Ammon's horn (tissue), 1 donor: ENCODE measurements around the gene NPY5R.

Experiments used
- DNase-seq: peaks from one replicate; pipeline ENCODE4 v3.0.0-alpha.2; 2016; ENCODE audit warnings: low spot score

The NPY5R gene

GRCh38 chr4:163384926-163385325, 41.2 kb downstream of the NPY5R start:
- no peak for DNase-seq

DNA sequence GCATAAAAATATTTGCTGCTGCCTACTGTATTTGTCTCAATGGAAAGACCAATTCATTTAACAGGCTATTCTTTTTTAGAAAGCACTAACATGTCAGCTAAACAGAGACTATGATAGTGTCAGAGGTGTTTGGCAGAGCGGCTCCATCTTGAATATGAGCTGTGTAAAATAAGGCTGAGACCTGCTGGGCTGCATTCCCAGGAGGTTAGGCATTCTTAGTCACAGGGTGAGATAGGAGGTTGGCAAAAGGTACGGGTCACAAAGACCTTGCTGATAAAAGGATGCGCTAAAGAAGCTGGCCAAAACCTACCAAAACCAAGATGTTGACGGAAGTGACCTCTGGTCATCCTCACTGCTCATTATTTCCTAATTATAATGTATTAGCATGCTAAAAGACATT, 41.8 kb downstream of the NPY5R start:
- DNase-seq: no peak

GRCh38 chr4:163391756-163392155, 48.1 kb downstream of the NPY5R start:
- DNase-seq: no peak

DNA sequence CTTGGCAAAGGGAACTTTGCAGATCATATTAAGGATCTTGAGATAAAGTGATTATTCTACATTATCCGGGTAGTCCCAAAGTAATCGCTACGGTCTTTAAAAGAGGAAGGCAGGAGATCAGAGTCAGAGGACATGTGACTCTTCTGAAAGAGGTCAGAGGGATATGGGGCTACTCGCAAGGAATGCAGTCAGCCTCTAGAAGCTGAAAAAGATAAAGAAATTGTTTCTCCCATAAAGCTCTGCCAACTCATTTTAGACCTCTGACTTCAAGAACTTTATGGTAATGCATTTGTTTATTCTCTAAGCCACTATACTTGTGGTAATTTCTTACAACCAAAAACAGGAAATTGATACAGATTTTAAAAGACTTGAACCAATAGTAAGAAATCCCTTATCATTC, 48.6 kb downstream of the NPY5R start:
- no peak for DNase-seq

- DNase-seq: no peak
Measured at GRCh38 chr4:163393471-163393870, 49.8 kb downstream of the NPY5R start.

GRCh38 chr4:163395055-163395454, 51.4 kb downstream of the NPY5R start:
- DNase-seq: no peak

- DNase-seq: no peak
Measured at GRCh38 chr4:163395758-163396157, 52.1 kb downstream of the NPY5R start.

DNA sequence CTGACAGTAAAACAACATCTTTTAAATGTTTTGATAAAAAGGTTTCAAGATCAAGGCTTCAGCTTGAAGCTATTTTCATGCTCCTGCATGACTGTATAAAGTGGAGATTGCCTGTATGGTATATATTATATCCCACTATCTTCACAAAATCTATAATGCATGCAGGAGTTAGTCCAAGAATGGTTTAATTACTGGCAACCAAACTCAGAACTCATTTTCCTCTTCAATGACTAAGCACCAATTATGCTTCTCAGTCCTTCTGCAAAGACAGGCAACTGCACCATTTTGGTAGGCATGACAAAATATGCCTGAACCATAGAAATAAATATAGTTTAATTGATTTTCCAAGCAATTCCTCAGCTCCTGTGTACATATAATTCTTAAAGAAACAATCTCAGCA, 54.5 kb downstream of the NPY5R start:
- DNase-seq: no peak

GRCh38 chr4:163400911-163401310, 57.2 kb downstream of the NPY5R start:
- no peak for DNase-seq
